ENCODE results near the gene CXCL6. TPM values are rescaled to one million over a fixed set of nuclear protein-coding genes. Genes with fewer than 3 reads are reported as not detected.

CXCL6 gene
- polyA plus RNA-seq, 3 donors, result not detected

DNA sequence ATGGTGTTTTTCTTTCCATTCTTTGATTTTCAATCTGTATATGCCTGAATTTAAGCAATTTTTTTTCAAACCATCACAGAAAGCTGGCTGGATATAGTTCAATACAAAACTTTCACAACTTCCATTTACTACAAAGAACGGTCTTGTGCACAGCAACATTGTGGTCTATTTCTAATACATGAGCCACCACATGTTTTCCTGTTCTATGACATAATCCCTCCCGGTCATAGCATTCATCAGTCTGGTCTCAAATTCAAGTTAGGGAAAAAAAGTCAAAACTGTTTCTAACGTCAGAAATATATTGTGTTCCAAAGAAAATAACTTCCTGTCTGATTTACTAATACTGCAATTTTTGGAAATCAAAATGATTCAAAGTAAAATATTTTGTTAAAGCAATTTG, 7.5 kb upstream of the CXCL6 start:
- 0% methylated on average over 1 of the region's 3 CpGs for WGBS (ENCODE audit: insufficient coverage)
- Histone ChIP-seq H3K4me2 (replicated peaks; ENCODE audit: extremely low read depth, low read length, poor library complexity, severe bottlenecking) (peak overlapping the region; percentile 17), H3K9ac (ENCODE audit: insufficient read depth, low read length, poor library complexity, severe bottlenecking) (no peak overlapping the region), H3K27ac (ENCODE audit: low read depth in 1 of 2, low read length in 2 of 2) (no peak overlapping the region), H3K9me3 (replicated peaks in 1 of 2; ENCODE audit: control insufficient read depth in 1 of 2, insufficient read depth in 1 of 2, low read length in 2 of 2) (no peaks in the 10 kb centered on the region), H4K20me1 (ENCODE audit: insufficient read depth, low read length) (no peaks in the 10 kb centered on the region), H3K4me1 (ENCODE audit: control insufficient read depth in 1 of 2, insufficient read depth in 2 of 2, low read length in 2 of 2) (peaks cover 6 to 11% of the 10 kb centered on the region in 2 donors), H2AFZ (ENCODE audit: insufficient read depth, low read depth, low read length, poor library complexity, severe bottlenecking) (no peak overlapping the region), H3K4me3 (replicated peaks in 1 of 3; ENCODE audit: low read depth in 2 of 3, low read length in 3 of 3) (no peak overlapping the region), H3K79me2 (ENCODE audit: insufficient read depth, low read length) (no peaks in the 10 kb centered on the region), H3K36me3 (replicated peaks in 1 of 2; ENCODE audit: control insufficient read depth in 1 of 2, insufficient read depth in 2 of 2, low read length in 2 of 2) (no peaks in the 10 kb centered on the region), H3K27me3 (ENCODE audit: control insufficient read depth in 2 of 2, insufficient read depth in 2 of 2, low read length in 2 of 2) (no peaks in the 10 kb centered on the region)
- intact Hi-C loops (cut with micrococcal nuclease), result no loop called here
- peaks cover 0 to 15% (median 4%) of the 10 kb centered on the region in 7 donors for H3K9me3 Mint-ChIP-seq
- no peak overlapping the region for H3K27ac Mint-ChIP-seq
- H3K4me1 Mint-ChIP-seq, result peaks cover 12% of the 10 kb centered on the region
- no peaks in the 10 kb centered on the region for H3K27me3 Mint-ChIP-seq (ENCODE audit: low read depth in 3 of 3)
- H3K36me3 Mint-ChIP-seq, result peaks cover 0 to 2% of the 10 kb centered on the region in 2 donors
- TF ChIP-seq, protein P1, sequence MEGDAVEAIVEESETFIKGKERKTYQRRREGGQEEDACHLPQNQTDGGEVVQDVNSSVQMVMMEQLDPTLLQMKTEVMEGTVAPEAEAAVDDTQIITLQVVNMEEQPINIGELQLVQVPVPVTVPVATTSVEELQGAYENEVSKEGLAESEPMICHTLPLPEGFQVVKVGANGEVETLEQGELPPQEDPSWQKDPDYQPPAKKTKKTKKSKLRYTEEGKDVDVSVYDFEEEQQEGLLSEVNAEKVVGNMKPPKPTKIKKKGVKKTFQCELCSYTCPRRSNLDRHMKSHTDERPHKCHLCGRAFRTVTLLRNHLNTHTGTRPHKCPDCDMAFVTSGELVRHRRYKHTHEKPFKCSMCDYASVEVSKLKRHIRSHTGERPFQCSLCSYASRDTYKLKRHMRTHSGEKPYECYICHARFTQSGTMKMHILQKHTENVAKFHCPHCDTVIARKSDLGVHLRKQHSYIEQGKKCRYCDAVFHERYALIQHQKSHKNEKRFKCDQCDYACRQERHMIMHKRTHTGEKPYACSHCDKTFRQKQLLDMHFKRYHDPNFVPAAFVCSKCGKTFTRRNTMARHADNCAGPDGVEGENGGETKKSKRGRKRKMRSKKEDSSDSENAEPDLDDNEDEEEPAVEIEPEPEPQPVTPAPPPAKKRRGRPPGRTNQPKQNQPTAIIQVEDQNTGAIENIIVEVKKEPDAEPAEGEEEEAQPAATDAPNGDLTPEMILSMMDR (IDR thresholded peaks at IDR 0.05), result no peak
- peak; percentile 40 to 55 (median 50) for DNase-seq
- no peak overlapping the region for H3K4me3 Mint-ChIP-seq

DNA sequence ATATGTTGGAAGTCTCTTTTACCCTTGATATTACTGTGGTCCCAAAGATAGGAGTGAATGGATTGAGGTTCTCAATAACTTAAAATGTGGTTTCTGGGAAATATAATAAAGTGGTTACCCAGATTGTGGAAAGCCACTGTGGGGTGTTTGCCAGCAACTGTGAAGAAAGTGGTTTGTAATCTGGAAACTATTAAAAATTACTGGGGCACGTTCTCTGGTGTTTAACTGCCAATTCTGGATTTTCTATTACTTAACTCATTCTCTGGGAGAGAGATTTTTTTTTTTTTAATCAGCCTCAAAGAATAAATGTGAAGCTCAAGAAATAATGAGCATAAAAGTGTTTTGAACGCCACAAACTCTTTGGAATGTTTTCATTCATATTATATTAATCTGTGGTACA, 4.9 kb upstream of the CXCL6 start:
- Histone ChIP-seq H3K9me3 (replicated peaks in 1 of 2; ENCODE audit: control insufficient read depth in 1 of 2, insufficient read depth in 1 of 2, low read length in 2 of 2) (no peaks in the 10 kb centered on the region), H3K4me3 (replicated peaks in 1 of 3; ENCODE audit: low read depth in 2 of 3, low read length in 3 of 3) (no peak overlapping the region), H3K79me2 (ENCODE audit: insufficient read depth, low read length) (no peaks in the 10 kb centered on the region), H3K4me2 (replicated peaks; ENCODE audit: extremely low read depth, low read length, poor library complexity, severe bottlenecking) (no peak overlapping the region), H3K9ac (ENCODE audit: insufficient read depth, low read length, poor library complexity, severe bottlenecking) (no peak overlapping the region), H3K4me1 (ENCODE audit: control insufficient read depth in 1 of 2, insufficient read depth in 2 of 2, low read length in 2 of 2) (peaks cover 12 to 17% of the 10 kb centered on the region in 2 donors), H3K27me3 (ENCODE audit: control insufficient read depth in 2 of 2, insufficient read depth in 2 of 2, low read length in 2 of 2) (no peaks in the 10 kb centered on the region), H2AFZ (ENCODE audit: insufficient read depth, low read depth, low read length, poor library complexity, severe bottlenecking) (no peak overlapping the region), H3K27ac (ENCODE audit: low read depth in 1 of 2, low read length in 2 of 2) (no peak overlapping the region), H4K20me1 (ENCODE audit: insufficient read depth, low read length) (no peaks in the 10 kb centered on the region), H3K36me3 (replicated peaks in 1 of 2; ENCODE audit: control insufficient read depth in 1 of 2, insufficient read depth in 2 of 2, low read length in 2 of 2) (no peaks in the 10 kb centered on the region)
- H3K27ac Mint-ChIP-seq, result no peak overlapping the region
- H3K36me3 Mint-ChIP-seq, result peaks cover 0 to 2% of the 10 kb centered on the region in 2 donors
- no peak for DNase-seq
- H3K4me1 Mint-ChIP-seq, result peaks cover 18% of the 10 kb centered on the region
- H3K4me3 Mint-ChIP-seq, result no peak overlapping the region
- TF ChIP-seq, protein P1 (IDR thresholded peaks at IDR 0.05), result no peak
- peaks cover 0 to 3% (median 0%) of the 10 kb centered on the region in 3 donors for H3K27me3 Mint-ChIP-seq (ENCODE audit: low read depth in 3 of 3)
- intact Hi-C loops (cut with micrococcal nuclease), result loop anchor here in 1 of 2 donors (10.0 kb wide), 1 partner anchor 97 kb away; no protein-coding TSS in a partner anchor
- no CpG with 5 or more reads among the region's 2 CpGs for WGBS (ENCODE audit: insufficient coverage)
- peaks cover 0 to 15% (median 4%) of the 10 kb centered on the region in 7 donors for H3K9me3 Mint-ChIP-seq
